GM18502 (cell line): ENCODE measurements around the gene TRIP13.
"Not testable (repeated sequence)": the region's sequence is repeated elsewhere in the genome, so short reads cannot be mapped to it uniquely, and the experiment has no call there.

Experiments
- ATAC-seq: cut with Tn5 transposase; IDR thresholded peaks from one replicate; pipeline ENCODE4 v1.9.1; 2021; ENCODE audit warnings: mild to moderate bottlenecking; ENCODE audit not compliant: unreplicated experiment, poor library complexity

The TRIP13 gene

DNA sequence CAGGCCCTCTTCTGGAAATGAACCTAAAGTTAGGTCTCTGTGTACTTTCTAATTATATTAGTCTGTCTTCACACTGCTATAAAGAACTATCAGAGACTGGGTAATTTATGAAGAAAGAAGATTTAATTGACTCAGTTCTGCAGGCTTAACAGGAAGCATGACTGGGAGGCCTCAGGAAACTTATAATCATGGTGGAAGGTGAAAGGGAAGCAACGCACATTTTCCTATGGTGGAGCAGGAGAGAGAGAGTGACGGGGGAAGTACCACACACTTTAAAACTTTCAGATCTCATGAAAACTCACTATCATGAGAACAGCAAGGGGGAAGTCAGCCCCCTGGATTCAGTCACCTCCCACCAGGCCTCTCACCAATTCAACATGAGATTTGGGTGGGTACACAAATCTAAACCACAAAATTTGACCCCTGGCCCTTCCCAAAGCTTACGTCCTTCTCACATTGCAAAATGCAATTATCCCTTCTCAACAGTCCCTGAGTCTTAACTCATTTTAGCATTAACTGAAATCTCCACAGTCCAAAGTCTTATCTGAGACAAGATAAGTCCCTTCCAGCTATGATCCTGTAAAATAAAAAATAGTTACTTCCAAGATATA, 40.7 kb downstream of the TRIP13 start:
- no peak for ATAC-seq

DNA sequence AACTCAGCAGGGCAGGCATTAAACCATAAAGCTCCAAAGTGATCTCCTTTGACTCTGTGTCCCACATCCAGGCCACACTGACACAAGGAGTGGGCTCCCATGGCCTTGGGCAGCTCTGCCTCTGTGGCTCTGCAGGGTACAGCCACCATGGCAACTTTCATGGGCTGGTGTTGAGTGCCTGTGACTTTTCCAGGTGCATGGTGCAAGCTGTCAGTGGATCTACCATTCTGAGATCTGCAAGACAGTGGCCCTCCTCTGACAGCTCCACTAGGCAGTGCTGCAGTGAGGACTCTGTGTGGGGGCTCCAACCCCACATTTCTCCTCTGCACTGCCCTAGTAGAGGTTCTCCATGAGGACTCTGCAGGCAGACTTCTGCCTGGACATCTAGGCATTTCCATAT, 41.3 kb downstream of the TRIP13 start:
- ATAC-seq: not testable (repeated sequence)

DNA sequence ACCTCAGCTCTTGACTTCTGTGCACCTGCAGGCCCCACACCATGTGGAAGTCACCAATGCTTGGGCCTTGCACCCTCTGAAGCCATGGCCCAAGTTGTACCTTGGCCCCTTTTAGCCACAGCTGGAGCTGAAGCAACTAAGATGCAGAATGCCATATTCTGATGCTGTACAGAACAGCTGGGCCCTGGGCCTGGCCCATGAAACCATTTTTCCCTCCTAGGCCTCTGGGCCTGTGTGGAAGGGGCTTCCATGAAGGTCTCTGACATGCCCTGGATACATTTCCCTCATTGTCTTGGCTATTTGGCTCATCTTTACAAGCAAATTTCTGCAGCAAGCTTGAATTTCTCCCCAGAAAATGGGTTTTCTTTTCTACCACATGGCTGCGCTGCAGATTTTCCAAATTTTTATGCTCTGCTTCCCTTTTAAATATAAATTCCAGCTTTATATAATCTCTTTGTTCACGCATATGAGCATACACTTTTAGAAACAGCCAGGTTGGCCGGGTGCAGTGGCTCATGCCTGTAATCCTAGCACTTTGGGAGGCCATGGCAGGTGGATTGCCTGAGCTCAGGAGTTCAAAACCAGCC, 41.8 kb downstream of the TRIP13 start:
- ATAC-seq: not testable (repeated sequence)

DNA sequence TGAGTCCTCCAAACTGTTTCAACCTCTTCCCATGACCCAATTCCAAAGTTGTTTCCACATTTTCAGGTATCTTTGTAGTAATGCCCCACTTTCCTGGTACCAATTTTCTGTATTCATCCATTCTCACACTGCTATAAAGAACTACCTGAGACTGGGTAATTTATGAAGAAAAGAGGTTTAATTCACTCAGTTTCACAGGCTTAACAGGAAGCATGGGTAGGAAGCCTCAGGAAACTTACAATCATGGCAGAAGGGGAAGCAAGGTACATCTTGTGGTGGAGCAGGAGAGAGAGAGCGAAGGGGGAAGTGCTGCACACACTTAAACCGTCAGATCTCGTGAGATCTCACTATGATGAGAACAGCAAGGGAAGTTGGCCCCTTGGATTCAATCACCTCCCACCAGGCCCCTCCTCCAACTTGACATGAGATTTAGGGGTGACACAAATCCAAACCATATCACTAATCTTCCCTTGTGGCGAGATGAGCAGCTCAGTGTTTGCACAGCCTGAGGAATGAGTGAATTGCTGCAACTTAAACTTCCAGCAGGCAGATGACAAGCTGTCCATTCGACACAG, 42.9 kb downstream of the TRIP13 start:
- ATAC-seq: no peak

DNA sequence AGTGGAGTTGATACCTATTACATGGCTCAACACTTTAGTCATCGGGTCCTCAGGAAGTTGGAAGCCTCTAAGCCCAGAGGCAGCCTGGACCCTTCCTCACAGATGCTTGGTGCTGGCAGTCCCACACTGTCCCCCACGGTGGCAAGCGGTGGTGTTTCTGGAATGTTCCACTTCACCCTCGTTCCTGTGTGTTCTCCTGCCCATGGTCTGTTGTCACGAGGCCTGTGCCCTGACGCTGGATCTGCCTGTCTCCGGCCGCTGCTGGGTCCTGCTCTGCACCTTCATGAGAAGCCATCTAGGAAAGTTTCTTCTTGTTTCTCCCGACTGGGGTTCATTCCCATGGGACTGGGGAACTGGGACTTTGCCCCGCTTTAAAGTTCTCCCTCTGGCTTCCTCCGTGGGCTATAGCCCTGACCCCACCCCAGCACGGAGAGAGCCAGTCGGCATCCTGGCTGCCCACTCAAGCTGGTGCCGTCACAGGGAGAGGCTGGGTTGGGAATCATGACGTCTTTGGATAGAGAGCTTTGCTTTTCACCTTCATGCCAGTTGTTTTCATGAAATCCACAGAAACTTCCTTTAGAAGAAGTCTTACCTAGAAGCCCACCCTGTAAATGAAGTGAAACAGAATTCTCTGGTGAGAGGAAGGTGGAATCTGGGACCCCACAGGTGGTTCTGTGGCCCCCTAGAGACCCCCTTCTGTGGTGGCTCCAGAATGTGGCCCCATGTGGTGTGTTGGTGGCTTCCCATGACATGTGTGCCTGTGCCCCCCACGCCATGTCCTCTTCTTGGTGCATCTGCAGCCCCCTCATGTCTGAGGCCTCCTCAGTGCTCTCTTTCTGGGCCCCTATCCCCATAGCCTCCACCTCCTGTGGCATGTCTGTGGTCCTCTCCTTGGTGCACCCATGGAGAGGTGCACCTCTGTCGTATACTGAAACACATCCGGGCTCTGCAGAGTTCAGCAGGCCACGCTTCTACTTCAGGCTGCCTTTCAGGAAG, 43.8 kb downstream of the TRIP13 start:
- ATAC-seq: no peak

DNA sequence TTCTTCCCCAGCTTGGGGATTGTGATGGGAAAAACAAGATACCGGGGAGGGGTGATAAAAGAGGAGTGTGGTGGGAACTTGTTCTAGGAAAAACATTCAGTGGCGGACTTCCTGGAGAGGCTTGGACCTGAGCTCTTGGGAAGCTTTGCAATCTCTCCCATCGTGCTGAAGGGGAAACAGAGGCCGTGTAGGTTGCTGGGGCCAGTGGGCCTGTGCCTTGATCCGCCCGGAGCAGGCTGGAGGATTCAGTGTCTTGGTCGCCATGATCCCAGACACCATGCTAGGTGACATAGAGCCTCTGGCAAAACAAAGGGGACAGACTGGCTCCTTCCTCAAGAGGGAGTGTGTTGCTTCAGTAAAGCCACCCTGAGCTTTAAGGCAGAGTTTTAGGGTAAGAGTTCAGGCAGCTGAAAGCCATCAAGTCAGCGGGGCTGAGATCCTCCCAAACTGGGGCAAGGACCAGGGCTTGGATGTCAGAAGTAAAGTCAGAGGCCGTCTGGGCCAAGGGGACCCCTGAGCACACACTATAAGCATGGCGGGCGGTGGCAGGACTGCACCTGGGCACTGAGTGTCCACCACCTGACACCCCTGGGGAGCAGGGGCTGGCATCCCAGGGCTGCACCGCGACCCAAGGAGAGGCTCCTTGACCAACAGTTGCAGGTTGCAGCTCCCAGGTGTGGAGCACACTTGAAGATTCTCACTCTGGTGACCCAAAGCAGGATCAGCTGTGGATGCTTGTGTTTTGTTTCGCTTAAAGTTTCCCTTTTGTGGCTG, 44.7 kb downstream of the TRIP13 start:
- no peak for ATAC-seq

DNA sequence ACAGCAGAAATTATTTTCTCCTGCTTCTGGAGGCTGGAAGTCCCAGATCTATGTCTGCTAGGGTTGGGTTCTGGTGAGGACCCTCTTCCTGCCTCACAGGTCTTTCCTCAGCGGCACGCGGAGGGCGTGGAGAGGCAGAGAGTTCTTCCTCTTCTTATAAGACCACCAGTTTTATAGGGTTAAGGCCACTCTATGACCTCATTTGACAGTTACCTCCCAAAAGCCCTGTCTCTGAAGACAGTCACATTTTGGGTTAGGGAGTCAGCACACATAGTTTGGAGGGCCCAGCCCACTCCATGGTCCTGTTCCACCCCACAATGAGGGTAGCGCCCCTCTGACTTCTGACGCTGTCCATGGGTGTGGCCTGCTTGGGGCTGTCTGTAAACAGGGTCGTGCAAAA, 46.7 kb downstream of the TRIP13 start:
- no peak for ATAC-seq

DNA sequence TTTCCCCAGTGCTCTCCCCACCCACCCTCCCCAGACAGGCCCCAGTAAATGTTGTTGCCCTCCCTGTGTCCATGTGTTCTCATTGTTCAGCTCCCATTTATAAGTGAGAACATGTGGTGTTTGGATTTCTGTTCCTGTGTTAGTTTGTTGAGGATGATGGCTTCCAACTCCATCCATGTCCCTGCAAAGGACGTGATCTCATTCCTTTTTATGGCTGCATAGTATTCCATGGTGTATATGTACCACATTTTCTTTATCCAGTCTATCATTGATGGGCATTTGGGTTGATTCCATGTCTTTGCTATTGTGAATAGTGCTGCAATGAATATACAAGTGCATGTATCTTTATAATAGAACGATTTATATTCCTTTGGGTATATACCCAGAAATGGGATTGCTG, 48.1 kb downstream of the TRIP13 start:
- ATAC-seq: not testable (repeated sequence)

DNA sequence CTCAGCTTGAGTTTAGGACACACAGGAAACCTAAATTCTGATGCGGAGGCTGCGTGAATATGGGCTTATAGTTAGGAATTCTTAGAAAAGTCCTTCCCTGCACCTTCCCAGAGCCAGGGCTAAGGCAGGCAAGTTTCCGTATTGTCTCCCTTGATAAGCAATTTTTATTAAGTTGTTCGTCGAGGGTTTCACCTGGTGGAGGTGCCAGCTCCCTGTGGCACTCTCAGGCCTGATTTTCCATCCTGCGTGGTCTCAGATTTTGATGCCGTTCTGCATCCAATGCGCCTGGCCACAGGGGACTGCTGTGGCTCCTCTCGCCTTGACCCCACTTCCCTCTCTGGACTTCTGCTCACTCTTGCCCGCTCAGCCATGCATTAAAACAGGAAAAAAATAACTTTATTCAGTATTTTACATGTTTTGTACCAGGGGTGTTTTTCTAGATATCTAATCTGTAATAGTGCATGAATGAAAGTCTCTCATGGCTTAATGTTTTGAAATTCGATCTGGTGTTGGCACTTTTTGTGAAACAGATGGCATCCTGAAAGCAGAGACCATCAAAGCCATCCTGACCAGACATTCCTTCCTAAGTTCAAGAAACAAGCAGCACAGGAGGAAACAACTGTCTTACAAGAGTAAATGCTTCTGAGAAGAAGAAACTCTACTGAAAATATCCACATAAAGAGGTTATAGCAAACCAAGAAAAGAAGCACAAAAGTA, 50.7 kb downstream of the TRIP13 start:
- no peak for ATAC-seq

DNA sequence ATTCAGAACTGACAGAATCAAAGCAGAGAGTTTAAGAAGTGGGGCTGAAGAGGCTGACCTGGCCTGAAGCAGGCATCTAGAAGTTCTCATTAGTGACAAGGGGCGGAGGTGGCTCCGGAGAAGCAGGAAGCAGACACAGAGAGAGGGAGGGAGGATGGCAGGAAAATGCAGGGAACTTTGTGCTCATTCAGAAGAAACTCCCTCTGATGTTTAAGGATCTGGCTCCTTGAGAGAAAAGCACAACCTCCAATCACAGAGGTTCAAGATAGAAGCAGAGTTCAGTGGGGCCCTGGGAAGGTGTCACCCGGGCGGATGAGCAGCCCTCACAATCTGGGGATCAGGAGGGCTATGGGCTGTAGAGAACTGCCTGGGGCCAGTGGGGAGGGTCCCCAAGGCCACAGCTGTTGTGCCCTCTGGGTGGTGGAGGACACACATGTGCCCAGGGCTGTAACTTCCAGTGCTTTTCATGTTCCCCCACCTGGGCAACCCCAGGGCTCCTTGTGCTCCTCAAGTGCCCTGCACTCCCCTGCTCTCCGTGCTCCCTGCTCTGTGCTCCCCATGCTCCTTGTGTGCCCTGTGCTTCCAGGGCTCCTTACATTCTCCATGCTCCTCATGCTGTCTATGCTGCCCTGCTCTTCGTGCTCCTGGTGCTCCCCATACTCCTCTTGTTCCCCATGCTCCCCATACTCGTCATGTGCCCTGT, 51.4 kb downstream of the TRIP13 start:
- ATAC-seq: no peak

DNA sequence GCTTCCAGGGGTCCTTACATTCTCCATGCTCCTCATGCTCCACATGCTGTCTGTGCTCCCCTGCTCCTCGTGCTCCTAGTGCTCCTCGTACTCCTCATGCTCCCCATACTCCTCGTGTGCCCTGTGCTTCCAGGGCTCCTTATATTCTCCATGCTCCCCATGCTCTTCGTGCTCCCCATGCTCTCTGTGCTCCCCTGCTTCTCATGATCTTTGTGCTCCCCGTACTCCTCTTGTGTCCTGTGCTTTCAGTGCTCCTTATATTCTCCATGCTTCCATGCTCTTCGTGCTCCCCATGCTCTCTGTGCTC, 51.9 kb downstream of the TRIP13 start:
- no peak for ATAC-seq

DNA sequence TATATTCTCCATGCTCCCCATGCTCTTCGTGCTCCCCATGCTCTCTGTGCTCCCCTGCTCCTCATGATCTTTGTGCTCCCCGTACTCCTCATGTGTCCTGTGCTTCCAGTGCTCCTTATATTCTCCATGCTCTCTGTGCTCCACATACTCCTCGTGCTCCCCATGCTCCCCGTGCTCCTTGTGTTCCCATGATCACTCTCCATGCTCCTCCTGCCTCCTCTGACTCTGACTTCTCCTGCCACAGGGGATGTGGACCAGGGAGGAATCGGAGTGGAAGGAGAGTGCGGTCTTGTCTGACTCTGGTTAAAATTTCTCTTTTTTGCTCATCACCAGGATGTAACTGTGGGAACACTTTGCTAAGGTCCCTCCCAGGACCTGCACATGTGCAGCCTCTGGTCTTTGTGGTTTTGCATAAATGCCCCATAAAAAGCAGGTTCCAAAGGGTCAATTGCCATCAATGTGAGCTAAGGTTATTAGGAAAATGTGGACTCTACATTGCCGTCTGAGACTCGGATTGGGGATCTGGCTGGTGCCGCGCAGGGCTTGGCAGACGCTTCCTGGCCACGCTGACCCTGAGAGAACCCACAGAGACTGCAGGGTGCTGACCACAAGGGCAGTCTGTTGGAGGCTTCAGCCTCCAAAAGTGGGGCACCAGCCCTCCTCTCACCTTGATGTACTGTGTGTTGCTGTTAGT, 52.5 kb downstream of the TRIP13 start:
- no peak for ATAC-seq

DNA sequence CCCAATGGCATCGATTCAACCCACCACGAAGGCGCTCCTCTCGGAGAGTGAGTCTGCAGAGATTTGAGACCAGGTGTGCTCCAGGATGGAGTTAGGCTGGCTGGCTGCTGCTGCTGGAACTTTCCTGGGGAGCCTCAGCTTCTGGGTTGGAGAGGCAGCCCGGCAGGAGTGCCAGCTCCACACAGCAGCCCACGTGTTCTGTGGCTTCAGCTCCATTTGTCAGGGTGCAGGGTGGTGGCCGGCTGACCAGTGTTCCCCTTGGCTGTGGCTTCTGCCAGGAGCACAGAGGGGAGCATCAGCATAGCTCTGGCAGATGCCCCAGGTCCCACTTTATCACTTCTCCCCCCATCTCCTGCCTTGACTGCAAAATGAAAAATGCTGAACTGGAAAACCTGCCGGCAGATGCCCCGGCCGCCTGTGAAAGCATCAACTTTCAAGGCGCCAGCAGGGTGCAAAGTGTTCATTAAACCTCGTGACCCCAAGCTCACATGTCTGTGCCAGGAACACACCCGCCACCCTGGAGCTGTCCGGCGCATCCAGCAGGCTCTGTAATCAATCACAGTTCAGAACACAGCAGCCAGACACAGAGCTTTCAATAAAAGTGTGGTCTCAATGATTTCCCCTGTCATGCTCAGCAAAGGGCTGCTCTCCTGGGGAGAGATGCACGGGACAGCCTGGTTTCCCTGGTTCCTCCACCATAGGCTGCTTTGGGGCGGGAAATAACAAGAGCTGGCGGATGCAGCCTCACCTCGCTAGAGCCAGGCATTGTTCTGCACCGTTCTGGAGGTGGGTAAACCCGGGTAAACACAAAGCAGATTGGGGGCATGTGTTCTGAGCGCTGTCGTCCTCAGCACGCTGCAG, 53.2 kb downstream of the TRIP13 start:
- ATAC-seq: no peak

DNA sequence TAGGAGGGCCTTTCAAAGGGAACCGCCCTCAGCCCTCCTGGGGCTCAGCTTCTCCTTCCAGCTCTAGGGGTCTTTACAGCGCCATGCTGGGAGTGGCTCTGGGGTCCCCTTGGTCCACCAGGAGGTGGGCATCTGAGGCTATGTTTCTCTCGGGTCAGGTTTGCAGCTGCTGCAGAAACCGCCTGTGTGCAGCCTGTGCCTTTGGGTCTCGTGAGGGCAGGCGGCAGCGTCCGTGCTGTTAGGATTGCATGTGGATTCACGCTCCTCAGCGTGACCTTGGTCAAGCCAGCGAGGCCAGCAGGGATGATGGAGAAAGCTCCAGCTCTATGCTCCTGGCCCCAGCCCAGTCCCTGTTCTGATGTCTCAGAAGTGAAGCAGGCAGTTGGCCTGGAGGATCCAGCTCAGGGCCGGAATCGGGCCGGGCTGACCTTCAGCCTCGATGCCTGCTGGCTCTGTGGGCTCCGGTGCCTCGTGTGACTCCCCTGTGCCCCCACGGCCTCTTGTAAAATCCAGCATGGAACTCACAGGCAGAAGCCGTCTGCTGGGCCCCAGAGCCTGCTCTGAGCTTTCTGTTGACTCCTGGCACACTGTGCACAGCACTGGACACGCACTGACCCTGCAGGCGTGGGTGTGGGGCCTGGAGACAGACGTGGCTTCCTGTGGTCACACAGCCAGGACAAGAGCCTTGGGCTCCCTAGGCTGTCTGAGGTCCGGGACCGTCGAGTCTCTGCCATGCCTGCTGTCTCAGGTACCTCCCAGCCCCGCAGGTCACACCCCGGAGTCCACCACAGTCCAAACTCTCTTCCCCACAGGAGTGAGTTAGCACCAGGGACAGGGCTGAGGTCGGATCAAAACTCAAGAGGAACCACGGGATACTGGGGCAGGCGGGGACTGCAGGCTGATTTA, 54.3 kb downstream of the TRIP13 start:
- ATAC-seq: no peak

DNA sequence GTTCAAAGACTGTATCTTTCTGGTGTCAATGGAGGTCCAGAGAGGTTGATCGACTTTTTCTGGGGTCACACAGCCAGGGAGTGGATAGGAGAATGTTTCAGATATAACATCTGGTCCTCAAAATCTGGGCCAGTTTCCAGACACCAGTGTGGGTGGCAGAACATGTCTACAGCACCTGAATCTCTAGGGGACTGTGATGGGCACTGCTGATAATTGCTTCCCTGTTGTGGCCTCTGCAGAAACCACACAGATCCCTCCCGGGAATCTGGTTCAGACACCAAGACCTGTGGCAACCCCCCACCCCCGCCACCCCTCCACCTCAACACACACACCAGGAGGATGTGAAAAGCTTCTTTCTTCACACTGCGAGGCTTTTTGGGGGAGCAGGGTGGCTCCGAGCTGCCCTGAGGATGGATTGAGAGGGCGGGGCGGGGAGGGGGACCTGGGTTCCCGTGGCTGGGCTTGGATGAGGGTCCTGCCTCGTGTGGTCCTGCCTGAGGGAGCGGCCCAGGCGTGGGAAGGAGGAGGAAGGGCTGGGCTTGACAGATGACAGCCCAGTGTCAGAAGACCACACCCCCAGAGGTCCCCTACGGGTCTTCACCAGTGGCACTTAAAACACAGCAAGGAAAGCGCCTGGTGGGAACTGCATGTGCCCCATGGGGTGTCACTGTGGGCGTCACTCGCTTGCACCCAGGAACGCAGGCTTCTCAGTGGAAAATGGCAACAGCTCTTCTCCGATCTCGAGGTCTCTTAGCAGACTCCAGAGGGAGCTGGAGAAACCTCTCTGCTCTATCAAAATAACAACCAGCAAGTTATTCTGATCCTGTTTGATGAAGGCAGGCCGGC, 55.2 kb downstream of the TRIP13 start:
- ATAC-seq: no peak
